Measurements from ENCODE around the gene KRT4.

The KRT4 gene

DNA sequence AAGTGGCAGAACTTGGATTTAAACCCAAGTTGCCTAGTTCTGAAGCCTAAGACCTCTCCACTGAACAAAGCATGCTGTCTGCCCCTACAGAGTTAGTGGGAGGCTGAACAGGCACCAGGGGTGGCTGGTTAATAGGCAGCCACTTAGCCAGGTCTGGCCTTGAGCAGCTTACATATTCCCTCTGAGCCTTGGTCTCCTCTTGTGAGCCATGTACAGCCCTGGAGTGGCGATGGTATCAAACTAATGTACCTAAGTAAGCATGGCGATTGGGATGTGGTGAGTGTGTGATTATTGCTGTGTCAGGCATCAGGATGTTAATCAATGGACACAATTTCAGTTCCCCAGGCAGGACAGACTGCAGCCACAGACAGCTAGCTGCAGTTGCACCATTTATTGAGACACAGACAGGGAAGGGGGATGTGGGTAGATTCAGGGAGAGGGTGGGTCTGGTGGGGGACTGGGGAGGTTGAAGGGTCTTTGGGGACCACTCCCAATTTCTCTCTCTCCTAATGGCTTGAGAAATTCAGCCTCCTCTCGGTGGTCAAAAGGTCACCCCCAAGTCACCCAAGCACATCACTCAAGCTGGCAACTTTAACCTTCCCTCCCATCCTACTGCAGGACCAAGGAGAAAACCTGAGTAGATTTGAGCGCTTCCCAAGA is 7.3 kb upstream of the KRT4 start:
- no peak overlapping the region for H3K4me3 ChIP-seq (ENCODE audit: low read length)
- TF ChIP-seq ZNF274 (IDR thresholded peaks at IDR 0.05; ENCODE audit: low read depth, low read length), result no peak

DNA sequence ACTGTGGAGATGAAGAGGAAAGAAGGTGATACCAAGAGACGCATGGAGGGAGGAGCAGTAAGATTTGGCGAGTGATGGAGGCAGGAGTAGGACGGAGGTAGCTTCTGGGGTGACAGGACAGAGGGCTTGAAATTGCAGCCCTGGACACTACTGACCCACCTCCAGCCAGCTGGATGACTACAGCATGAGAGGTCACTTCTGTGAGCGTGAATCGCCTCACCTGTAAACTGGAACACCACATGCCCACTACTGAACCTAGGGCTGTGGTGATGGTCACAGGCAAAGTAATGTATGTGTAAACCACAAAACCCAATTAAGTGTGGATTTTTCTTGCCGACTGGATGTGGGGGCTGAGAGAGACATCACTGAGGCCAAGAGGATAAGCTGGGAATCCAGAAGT is 6.6 kb upstream of the KRT4 start:
- no peak for TF ChIP-seq ZNF274 (IDR thresholded peaks at IDR 0.05; ENCODE audit: low read depth, low read length)
- no peak overlapping the region for H3K4me3 ChIP-seq (ENCODE audit: low read length)

DNA sequence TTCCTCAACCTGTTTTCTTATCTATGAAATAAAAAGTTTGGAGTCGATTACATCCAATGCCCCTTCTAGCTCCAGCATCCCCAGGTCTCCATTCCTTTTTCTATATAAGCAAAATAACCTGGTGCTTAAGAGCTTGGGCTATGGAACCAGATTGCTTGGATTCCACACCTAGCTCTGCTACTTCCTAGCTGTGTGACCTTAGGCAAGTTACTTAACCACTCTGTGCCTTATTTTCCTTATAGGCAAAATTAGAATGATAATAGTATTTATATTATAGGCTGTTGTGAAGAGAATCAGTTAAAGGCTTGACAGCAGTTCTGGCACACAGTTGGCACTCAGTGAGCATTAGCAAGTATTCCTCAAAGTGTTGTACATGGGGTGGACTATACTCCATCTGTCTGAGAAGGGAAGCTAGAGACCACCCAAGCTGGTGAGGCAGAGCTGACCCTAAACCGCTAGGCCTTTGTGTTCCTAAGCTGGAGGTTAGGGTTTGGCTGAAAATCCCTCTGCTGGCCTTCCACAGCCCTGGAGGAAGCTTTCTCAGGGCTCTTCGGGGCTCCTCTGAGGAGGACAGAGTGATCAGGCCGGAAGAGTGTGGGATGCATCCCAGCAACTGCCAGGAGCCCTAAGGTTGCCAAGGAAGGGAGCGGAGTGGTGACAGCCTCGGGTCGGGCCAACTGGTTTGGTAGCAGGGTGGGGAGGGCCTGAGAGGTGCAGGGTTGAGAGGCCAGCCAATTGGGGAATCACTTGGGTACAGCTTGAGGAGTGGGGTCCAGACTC is 6.0 kb upstream of the KRT4 start:
- no peak overlapping the region for H3K4me3 ChIP-seq (ENCODE audit: low read length)
- no peak for TF ChIP-seq ZNF274 (IDR thresholded peaks at IDR 0.05; ENCODE audit: low read depth, low read length)

DNA sequence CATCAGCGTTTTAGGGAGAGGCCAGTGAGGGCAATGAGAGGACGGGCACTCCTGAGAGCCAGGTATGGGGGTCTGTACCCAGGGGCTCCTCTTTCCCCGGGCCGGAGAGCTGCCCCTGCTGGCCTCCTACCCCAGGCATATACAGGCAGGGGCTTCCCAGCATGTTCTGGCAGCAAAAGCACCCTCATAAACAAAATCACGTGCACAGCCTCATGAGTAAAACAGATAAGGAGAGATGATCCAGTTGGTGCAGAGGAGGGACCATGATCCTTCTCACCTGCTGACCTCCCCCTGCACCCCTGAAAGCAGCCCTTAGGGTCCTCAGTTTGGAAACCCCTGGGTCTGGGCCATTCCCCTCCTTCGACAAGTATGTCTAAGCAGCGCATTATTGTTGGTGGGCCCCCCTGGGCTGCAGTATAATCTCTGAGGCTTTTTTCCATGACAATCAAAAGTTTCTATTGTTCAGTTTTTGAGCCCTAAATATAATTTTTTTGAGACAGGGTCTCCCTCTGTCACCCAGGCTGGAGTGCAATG is 5.0 kb upstream of the KRT4 start:
- no peak overlapping the region for H3K4me3 ChIP-seq (ENCODE audit: low read length)
- TF ChIP-seq ZNF274 (IDR thresholded peaks at IDR 0.05; ENCODE audit: low read depth, low read length), result no peak

DNA sequence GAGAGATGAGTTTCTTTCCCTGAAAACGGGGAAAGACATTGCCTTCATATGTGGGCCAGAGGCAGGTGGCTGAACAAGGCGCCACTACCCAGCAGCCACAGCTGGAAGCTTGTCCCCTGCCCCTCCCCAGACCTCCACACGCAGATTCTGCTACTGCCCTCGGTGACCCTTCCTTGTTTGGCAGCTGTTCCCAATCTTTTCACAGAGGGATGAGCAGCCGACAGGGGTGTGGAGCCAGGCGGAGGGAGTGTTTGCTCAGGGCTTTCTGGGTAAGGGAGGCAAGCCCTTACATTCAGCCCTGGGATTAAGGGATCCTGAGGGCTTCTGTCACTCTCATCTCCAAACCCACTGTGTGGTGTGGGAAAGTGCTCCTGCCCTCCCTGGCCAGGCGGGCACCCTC is 4.5 kb upstream of the KRT4 start:
- no peak for TF ChIP-seq ZNF274 (IDR thresholded peaks at IDR 0.05; ENCODE audit: low read depth, low read length)
- no peak overlapping the region for H3K4me3 ChIP-seq (ENCODE audit: low read length)

GRCh38 chr12:52817699-52818238 is 3.9 kb upstream of the KRT4 start:
- TF ChIP-seq ZNF274 (IDR thresholded peaks at IDR 0.05; ENCODE audit: low read depth, low read length), result no peak
- no peak overlapping the region for H3K4me3 ChIP-seq (ENCODE audit: low read length)

GRCh38 chr12:52817003-52817698 is 3.2 kb upstream of the KRT4 start:
- H3K4me3 ChIP-seq (ENCODE audit: low read length), result no peak overlapping the region
- TF ChIP-seq ZNF274 (IDR thresholded peaks at IDR 0.05; ENCODE audit: low read depth, low read length), result no peak

- TF ChIP-seq ZNF274 (IDR thresholded peaks at IDR 0.05; ENCODE audit: low read depth, low read length), result no peak
- no peak overlapping the region for H3K4me3 ChIP-seq (ENCODE audit: low read length)
These were observed 2.0 kb upstream of the KRT4 start for GRCh38 chr12:52815676-52816588.

DNA sequence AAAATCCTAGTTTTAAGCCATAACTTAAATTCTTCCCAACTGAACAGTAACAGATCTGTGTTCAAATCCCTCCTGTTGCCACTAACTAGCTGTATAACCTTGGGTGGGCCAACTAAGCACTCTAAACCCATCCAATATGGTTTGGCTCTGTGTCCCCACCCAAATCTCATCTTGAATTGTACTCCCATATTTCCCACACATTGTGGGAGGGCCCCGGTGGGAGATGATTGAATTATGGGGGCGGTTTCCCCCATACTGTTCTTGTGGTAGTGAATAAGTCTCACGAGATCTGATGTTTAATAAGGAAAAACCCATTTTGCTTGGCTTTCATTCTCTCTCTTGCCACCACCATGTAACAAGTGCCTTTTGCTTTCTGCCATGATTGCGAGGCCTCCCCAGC is 1.2 kb upstream of the KRT4 start:
- TF ChIP-seq ZNF274 (IDR thresholded peaks at IDR 0.05; ENCODE audit: low read depth, low read length), result no peak
- no peak overlapping the region for H3K4me3 ChIP-seq (ENCODE audit: low read length)

- TF ChIP-seq ZNF274 (IDR thresholded peaks at IDR 0.05; ENCODE audit: low read depth, low read length), result no peak
- no peak overlapping the region for H3K4me3 ChIP-seq (ENCODE audit: low read length)
These were observed 817 bp upstream of the KRT4 start for GRCh38 chr12:52814710-52815155.

GRCh38 chr12:52813203-52813819 is 605 bp downstream of the KRT4 start:
- H3K4me3 ChIP-seq (ENCODE audit: low read length), result no peak overlapping the region
- no peak for TF ChIP-seq ZNF274 (IDR thresholded peaks at IDR 0.05; ENCODE audit: low read depth, low read length)

DNA sequence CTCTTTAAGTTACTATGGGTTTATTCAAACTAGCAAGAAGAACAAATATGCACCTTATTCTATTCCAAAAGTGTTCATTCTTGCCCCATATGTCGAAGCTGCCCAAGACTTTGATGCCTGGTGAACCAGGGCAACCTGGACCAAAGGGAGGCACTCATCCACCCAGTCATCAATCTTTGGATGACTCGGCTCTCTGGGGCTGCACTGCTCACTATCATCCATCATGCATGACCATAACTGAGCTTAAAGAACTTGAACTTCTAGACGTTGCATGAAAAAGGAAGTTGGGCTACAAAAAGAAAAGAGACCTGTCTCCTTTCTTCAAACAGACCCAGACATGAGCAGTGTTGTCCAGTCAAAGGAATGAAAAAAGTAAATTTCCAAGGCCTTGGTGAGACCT is 1.2 kb downstream of the KRT4 start:
- H3K4me3 ChIP-seq (ENCODE audit: low read length), result no peak overlapping the region
- TF ChIP-seq ZNF274 (IDR thresholded peaks at IDR 0.05; ENCODE audit: low read depth, low read length), result no peak

GRCh38 chr12:52812073-52812400 is 1.9 kb downstream of the KRT4 start:
- TF ChIP-seq ZNF274 (IDR thresholded peaks at IDR 0.05; ENCODE audit: low read depth, low read length), result no peak
- no peak overlapping the region for H3K4me3 ChIP-seq (ENCODE audit: low read length)

All from GM08714 (cell line).